Panc1 (cell line): ENCODE measurements around the gene ADGRA1. TPM values are rescaled to one million over a fixed set of nuclear protein-coding genes. Genes with fewer than 3 reads are reported as not detected.

Experiments used
- ATAC-seq: fragments of 200-7000 bp; cut with Tn5 transposase; 2 replicates; pipeline ENCODE4 v1.9.1; 2020; ENCODE audit warnings: mild to moderate bottlenecking, moderate library complexity
- BruUV-seq: library from RNA; stranded (reverse); fragments of 400-500 nt; replicated peaks from 2 replicates; lab custom pipeline; 2021; lab: Mats Ljungman, UMichigan
- CTCF ChIA-PET: fragments of 300-600 bp; sonication (Branson Sonifier 250); formaldehyde crosslinking; loops from one replicate; lab custom pipeline; 2022; ENCODE audit warnings: antibody characterized with exemption; lab: Charles Lee
- POLR2A ChIA-PET: fragments of 300-600 bp; sonication (Branson Sonifier 250); formaldehyde crosslinking; loops from one replicate; lab custom pipeline; 2022; ENCODE audit warnings: antibody characterized with exemption; lab: Charles Lee
- DNase-seq: peaks from one replicate; pipeline ENCODE4 v3.0.0-alpha.2; 2010; ENCODE audit warnings: low read depth, low spot score
- H3K27ac ChIP-seq: 2 replicates; pipeline ENCODE4 v1.5.1; 2011; ENCODE audit warnings: mild to moderate bottlenecking, low read length, inconsistent platforms
- H3K27me3 ChIP-seq: fragments of 200-500 bp; sonication (Bioruptor generic); 2 replicates; pipeline ENCODE4 v1.6.0; 2014; ENCODE audit warnings: low read length, inconsistent platforms; ENCODE audit not compliant: control insufficient read depth, insufficient read depth
- H3K36me3 ChIP-seq: fragments of 200-500 bp; sonication (Bioruptor generic); 2 replicates; pipeline ENCODE4 v1.5.1; 2014; ENCODE audit warnings: inconsistent platforms, mild to moderate bottlenecking, low read length, moderate library complexity; ENCODE audit not compliant: control insufficient read depth, insufficient read depth
- H3K4me1 ChIP-seq: 2 replicates; pipeline ENCODE4 v1.5.1; 2011; ENCODE audit warnings: inconsistent platforms, mild to moderate bottlenecking, low read length, moderate library complexity; ENCODE audit not compliant: control insufficient read depth, insufficient read depth
- H3K4me3 ChIP-seq, 2 experiments: 2 replicates each; pipeline ENCODE4 v1.5.1; 2011 to 2012; ENCODE audit warnings: low read depth in 2 of 2, low read length in 2 of 2, mild to moderate bottlenecking in 2 of 2, inconsistent platforms in 1 of 2, moderate library complexity in 1 of 2
- H3K9me3 ChIP-seq: fragments of 200-500 bp; sonication (Bioruptor generic); 2 replicates; pipeline ENCODE4 v1.5.1; 2014; ENCODE audit warnings: low read depth, mild to moderate bottlenecking, inconsistent platforms, low read length, moderate library complexity; ENCODE audit not compliant: control insufficient read depth, insufficient read depth
- CTCF ChIP-seq: fragments of 450-650 bp; IDR thresholded peaks from 2 replicates; pipeline ENCODE4 v1.5.1; 2017; ENCODE audit warnings: mild to moderate bottlenecking
- POLR2AphosphoS5 ChIP-seq: IDR thresholded peaks from 2 replicates; pipeline ENCODE4 v1.6.1; 2012; ENCODE audit warnings: mild to moderate bottlenecking, low read depth, low read length, moderate library complexity
- REST ChIP-seq, 2 experiments: IDR thresholded peaks; 2 replicates each; pipeline ENCODE4 v1.6.1; 2011 to 2012; ENCODE audit warnings: low read depth in 2 of 2, control low read depth in 1 of 2, low read length in 1 of 2, mild to moderate bottlenecking in 1 of 2, moderate library complexity in 1 of 2; ENCODE audit not compliant: insufficient read depth in 1 of 2
- SIN3A ChIP-seq: IDR thresholded peaks from 2 replicates; pipeline ENCODE4 v1.6.1; 2012; ENCODE audit warnings: low read depth, mild to moderate bottlenecking, low read length, moderate library complexity, borderline replicate concordance; ENCODE audit not compliant: insufficient read depth
- TCF7L2 ChIP-seq: IDR thresholded peaks from 2 replicates; pipeline ENCODE4 v1.6.1; 2011; ENCODE audit warnings: mild to moderate bottlenecking, low read depth, low read length, inconsistent platforms
- in situ Hi-C: cut with HindIII; loops from 2 replicates; pipeline ENCODE4 v1.10.0; 2016; ENCODE audit warnings: low sequenced_read_pairs, low pct_unique_long_range_greater_than_20kb
- intact Hi-C: fragments of 100-400 bp; cut with micrococcal nuclease; formaldehyde crosslinking; loops from one replicate; pipeline ENCODE4 v1.10.0; 2022; ENCODE audit not compliant: unreplicated experiment
- total RNA-seq: library from RNA; stranded (reverse); gene quantifications from one replicate; pipeline ENCODE4 v1.2.1, GENCODE V29; 2021; ENCODE audit not compliant: unreplicated experiment

ADGRA1 gene
- total RNA-seq, 1 experiment from 2014 or later = 0.05 TPM

DNA sequence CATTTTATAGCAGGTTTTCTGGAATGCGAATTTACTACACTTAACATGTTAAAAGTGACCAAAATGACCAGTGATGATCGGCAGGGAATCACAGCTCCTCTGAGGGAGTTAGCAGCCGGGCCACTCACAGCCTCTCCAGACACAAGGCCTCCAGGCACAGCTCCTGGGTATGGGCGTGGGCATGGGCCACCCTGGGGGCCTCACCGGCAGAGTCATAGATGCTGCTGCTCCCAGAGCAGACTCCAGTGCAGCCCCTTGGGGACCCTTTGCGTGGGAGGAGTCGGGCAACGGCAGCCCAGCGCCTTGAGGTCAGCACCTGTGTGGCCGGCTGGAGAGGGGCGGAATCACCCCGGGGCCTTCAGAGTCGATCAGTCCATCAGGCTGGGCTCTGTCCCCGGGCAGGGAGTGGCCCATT is 80.9 kb downstream of the ADGRA1 start:
- H3K36me3 ChIP-seq = no peaks in the 10 kb centered on the region
- CTCF ChIA-PET = no interaction called here
- BruUV-seq = no TSS peak
- H3K4me1 ChIP-seq = no peaks in the 10 kb centered on the region
- no peak overlapping the region for H3K27ac ChIP-seq
- no peak for ATAC-seq
- in situ Hi-C loops (no loop called here), intact Hi-C loops (no loop called here)
- DNase-seq = no peak
- H3K27me3 ChIP-seq = no peaks in the 10 kb centered on the region
- no peak overlapping the region for H3K4me3 ChIP-seq
- no peak for TF ChIP-seq REST (IDR thresholded peaks at IDR 0.05; ENCODE audit: insufficient read depth in 1 of 2, low read depth in 2 of 2, low read length in 1 of 2)
- no peak for TF ChIP-seq TCF7L2
- TF ChIP-seq SIN3A = no peak
- no peak for TF ChIP-seq POLR2AphosphoS5
- no peak for TF ChIP-seq CTCF
- no peaks in the 10 kb centered on the region for H3K9me3 ChIP-seq
- POLR2A ChIA-PET = no interaction called here

GRCh38 chr10:133169173-133169947 is 81.6 kb downstream of the ADGRA1 start:
- ChIA-PET CTCF (no interaction called here), POLR2A (no interaction called here)

DNA sequence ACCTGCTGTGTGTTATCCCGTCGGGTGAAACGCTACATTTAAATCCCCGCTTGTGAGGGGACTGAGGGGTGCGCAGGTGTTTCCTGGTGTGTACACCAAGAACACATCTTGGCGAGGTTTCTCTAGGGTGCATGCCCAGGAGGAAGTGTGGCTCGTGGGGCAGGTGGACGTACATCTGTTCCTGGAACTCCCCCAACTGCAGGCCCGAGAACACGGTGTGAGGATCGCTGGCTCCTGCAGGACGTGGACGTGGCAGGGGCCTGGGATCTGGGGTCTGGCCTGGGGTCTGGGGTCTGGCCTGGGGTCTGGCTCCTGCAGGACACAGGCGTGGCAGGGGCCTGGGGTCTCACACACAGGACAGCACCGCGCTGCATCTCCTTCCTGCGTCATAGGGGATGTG is 82.4 kb downstream of the ADGRA1 start:
- ATAC-seq (no peak), DNase-seq (no peak)
- H3K36me3 ChIP-seq = no peaks in the 10 kb centered on the region
- H3K4me3 ChIP-seq = no peak overlapping the region
- CTCF ChIA-PET = no interaction called here
- no peaks in the 10 kb centered on the region for H3K4me1 ChIP-seq
- no peaks in the 10 kb centered on the region for H3K27me3 ChIP-seq
- TF ChIP-seq CTCF (no peak), POLR2AphosphoS5 (no peak), SIN3A (no peak)
- no peaks in the 10 kb centered on the region for H3K9me3 ChIP-seq
- intact Hi-C loops (no loop called here), in situ Hi-C loops (no loop called here)
- H3K27ac ChIP-seq = no peak overlapping the region
- POLR2A ChIA-PET = no interaction called here
- BruUV-seq = no TSS peak

More at GRCh38 chr10:133169173-133169947, 81.6 kb downstream of the ADGRA1 start:
- no TSS peak for BruUV-seq
- no peak for TF ChIP-seq SIN3A
- no peak for DNase-seq
- ATAC-seq = no peak
- Histone ChIP-seq H3K9me3 (no peaks in the 10 kb centered on the region), H3K4me3 (no peak overlapping the region), H3K27me3 (no peaks in the 10 kb centered on the region), H3K36me3 (no peaks in the 10 kb centered on the region), H3K4me1 (no peaks in the 10 kb centered on the region), H3K27ac (no peak overlapping the region)
- in situ Hi-C loops (no loop called here), intact Hi-C loops (no loop called here)
